A549 treated with dexamethasone at 1 μM for 4 hours (cell line): ENCODE data around the gene POTEE. TPM values are rescaled to one million over a fixed set of nuclear protein-coding genes. Genes with fewer than 3 reads are reported as not detected.

Experiments used
- total RNA-seq: library from RNA; stranded (reverse); fragments of 200-300 nt; extraction: Qiagen RNA extraction; gene quantifications from 5 replicates; pipeline ENCODE4 v1.2.3, GENCODE V29; 2022

Gene POTEE
- total RNA-seq: 0.03 to 0.09 TPM (median 0.07 TPM) in 5 replicates

DNA sequence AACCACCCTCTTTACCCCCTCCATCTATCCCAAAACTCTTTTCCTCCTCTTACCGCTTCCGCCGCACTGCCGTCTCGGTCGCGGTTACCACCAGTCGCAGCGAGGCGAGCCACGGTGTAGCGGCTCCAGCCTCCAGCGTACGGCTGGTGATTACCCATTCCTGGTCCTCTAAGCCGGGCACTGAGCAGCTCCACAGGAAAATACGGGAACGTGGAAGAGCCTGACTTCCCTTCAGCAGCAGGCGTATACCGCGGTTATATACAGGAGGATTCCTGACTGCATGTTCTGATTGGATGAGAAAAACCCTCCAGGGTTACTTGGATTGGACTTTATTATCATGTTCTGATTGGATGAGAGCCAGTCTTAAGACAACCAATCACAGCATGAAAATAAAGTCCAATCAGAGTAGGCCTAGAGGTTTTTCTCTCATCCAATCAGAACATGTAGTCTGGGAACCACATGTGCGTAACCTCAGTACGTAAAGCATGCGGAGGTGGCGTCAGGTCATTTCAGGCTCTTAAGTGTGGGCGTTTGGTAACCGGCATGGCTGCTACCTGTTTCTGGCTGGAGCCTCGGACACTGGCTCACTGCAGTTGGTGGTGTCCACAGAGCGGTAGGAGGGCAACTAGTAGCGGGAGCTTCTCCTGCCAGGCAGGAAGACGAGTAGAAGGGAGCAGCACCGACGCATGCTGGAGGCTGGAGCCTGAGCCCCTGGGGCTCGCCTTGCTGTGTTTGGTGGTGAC lies at the start of gene POTEE:
Gene POTEE, plus strand, starts transcription at position 507 of the 743 bp plus-strand sequence. CDS start 8,867 bp downstream, outside the sequence.

Other genes with a start within 250 kb of the POTEE start
- 71.5 to 104 TPM (median 97.3 TPM) in 5 replicates for gene FAM168B, start 116.1 kb upstream of the POTEE start, total RNA-seq
- gene PLEKHB2, start 104.2 kb upstream of the POTEE start, total RNA-seq: 73.9 to 86.6 TPM (median 75.4 TPM) in 5 replicates
- gene RAB6D, start 154.6 kb downstream of the POTEE start, total RNA-seq: 0.02 to 0.06 TPM (median 0.04 TPM) in 4 of 5 replicates, not detected in the other